ENCODE results near the gene CENPT. TPM values are rescaled to one million over a fixed set of nuclear protein-coding genes. Genes with fewer than 3 reads are reported as not detected.

The CENPT gene
- total RNA-seq, 1 experiment from 2014 or later, result 60.9 TPM

GRCh38 chr16:67841816-67842508 is 5.5 kb downstream of the CENPT start, which contains the start of gene THAP11:
Gene THAP11 (plus strand): TSS chr16:67842320. CDS start chr16:67842555, 235 bp downstream.
- H3K18ac ChIP-seq (ENCODE audit: insufficient read length, low read depth, low read length), result peak within 1 kb of the TSS; percentile 91
- H3K27ac ChIP-seq (ENCODE audit: insufficient read length, low read depth, low read length), result no peak within 1 kb of the TSS
- Mint-ChIP-seq H3K27ac (peak within 1 kb of the TSS; percentile 95 to 99 (median 97)), H3K4me1 (peaks cover 36 to 42% of the 10 kb centered on the region in 2 experiments), H3K36me3 (ENCODE audit: insufficient read depth in 1 of 3, low read depth in 3 of 3) (peaks cover 0 to 7% (median 4%) of the 10 kb centered on the region in 3 experiments; a peak in 4 of 7 replicates), H3K27me3 (ENCODE audit: low read depth) (no peaks in the 10 kb centered on the region), H3K9me3 (no peaks in the 10 kb centered on the region), H3K4me3 (peak within 1 kb of the TSS; percentile 90 to 93)
- no peak within 1 kb of the TSS for H2AFZ ChIP-seq (ENCODE audit: low read length)
- peak within 1 kb of the TSS; percentile 73 for H3K9ac ChIP-seq (ENCODE audit: extremely low read depth, insufficient read length, low read length)
- H2BK5ac ChIP-seq (ENCODE audit: insufficient read length, low read length), result no peak within 1 kb of the TSS
- H3K4me2 ChIP-seq (ENCODE audit: insufficient read depth, insufficient read length, low read length), result peak within 1 kb of the TSS; percentile 85
- no peak within 1 kb of the TSS for H3K56ac ChIP-seq (ENCODE audit: insufficient read length, low read depth, low read length)
- H3K79me2 ChIP-seq (ENCODE audit: insufficient read depth, low read length), result no peaks in the 10 kb centered on the region; the same call in 1 of the 2 replicates
- no peaks in the 10 kb centered on the region for H3K79me1 ChIP-seq (ENCODE audit: insufficient read depth, low read depth, low read length, poor library complexity, severe bottlenecking)
- H2BK15ac ChIP-seq (ENCODE audit: low read depth, low read length), result no peak within 1 kb of the TSS
- no peaks in the 10 kb centered on the region for H3K27me3 ChIP-seq (ENCODE audit: insufficient read depth, low read length)
- no peaks in the 10 kb centered on the region for H4K20me1 ChIP-seq (ENCODE audit: control insufficient read depth, insufficient read depth, insufficient read length)
- peaks cover 14% of the 10 kb centered on the region for H3K23me2 ChIP-seq (ENCODE audit: insufficient read length, low read depth, low read length, poor library complexity, severe bottlenecking)
- H3K4ac ChIP-seq (ENCODE audit: low read depth, low read length), result no peak within 1 kb of the TSS
- no peak within 1 kb of the TSS for H4K5ac ChIP-seq (ENCODE audit: insufficient read length, low read depth, low read length)
- H2BK12ac ChIP-seq (ENCODE audit: insufficient read length, low read depth, low read length), result no peak within 1 kb of the TSS
- TF ChIP-seq, protein P1, sequence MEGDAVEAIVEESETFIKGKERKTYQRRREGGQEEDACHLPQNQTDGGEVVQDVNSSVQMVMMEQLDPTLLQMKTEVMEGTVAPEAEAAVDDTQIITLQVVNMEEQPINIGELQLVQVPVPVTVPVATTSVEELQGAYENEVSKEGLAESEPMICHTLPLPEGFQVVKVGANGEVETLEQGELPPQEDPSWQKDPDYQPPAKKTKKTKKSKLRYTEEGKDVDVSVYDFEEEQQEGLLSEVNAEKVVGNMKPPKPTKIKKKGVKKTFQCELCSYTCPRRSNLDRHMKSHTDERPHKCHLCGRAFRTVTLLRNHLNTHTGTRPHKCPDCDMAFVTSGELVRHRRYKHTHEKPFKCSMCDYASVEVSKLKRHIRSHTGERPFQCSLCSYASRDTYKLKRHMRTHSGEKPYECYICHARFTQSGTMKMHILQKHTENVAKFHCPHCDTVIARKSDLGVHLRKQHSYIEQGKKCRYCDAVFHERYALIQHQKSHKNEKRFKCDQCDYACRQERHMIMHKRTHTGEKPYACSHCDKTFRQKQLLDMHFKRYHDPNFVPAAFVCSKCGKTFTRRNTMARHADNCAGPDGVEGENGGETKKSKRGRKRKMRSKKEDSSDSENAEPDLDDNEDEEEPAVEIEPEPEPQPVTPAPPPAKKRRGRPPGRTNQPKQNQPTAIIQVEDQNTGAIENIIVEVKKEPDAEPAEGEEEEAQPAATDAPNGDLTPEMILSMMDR (conservative IDR thresholded peaks at IDR 0.05), result peak; percentile 79
- no peaks in the 10 kb centered on the region for H3K9me3 ChIP-seq (ENCODE audit: control insufficient read depth, low read depth, low read length)
- peak; percentile 97 for DNase-seq
- H4K91ac ChIP-seq (ENCODE audit: insufficient read length, low read depth, low read length), result no peak within 1 kb of the TSS
- no peak within 1 kb of the TSS for H2BK120ac ChIP-seq (ENCODE audit: low read depth, low read length, poor library complexity, severe bottlenecking)
- no peak within 1 kb of the TSS for H4K8ac ChIP-seq (replicated peaks; ENCODE audit: insufficient read length, low read depth, low read length)
- no peak within 1 kb of the TSS for H3T11ph ChIP-seq (ENCODE audit: low read length)
- peak within 1 kb of the TSS; percentile 85 for H3K14ac ChIP-seq (ENCODE audit: insufficient read depth, low read length)
- no peak within 1 kb of the TSS for H3K23ac ChIP-seq (ENCODE audit: insufficient read length, low read depth, low read length)
- no peak within 1 kb of the TSS for H2BK20ac ChIP-seq (ENCODE audit: low read depth, low read length, poor library complexity, severe bottlenecking)
- no peak within 1 kb of the TSS for H2AK5ac ChIP-seq (ENCODE audit: insufficient read length, low read length)
- WGBS (ENCODE audit: extremely low coverage, insufficient read length, low lambda C conversion rate), result no CpG with 5 or more reads among the region's 83 CpGs
- H3K4me1 ChIP-seq (ENCODE audit: insufficient read depth, low read length), result peaks cover 10% of the 10 kb centered on the region; the same call in 1 of the 2 replicates
